ENCODE measurements around the gene ANKS1B. TPM values are rescaled to one million over a fixed set of nuclear protein-coding genes. Genes with fewer than 3 reads are reported as not detected.

ANKS1B gene
- polyA plus RNA-seq, 1 experiment: 0.27 TPM

- no peak for TF ChIP-seq CTCF (IDR thresholded peaks at IDR 0.05; ENCODE audit: insufficient read depth, low read depth, low read length)
- CTCF ChIA-PET: no interaction called here
- no peaks in the 10 kb centered on the region for H3K27me3 ChIP-seq (ENCODE audit: control insufficient read depth, insufficient read depth, low read length)
- peak; percentile 77 for DNase-seq (ENCODE audit: low read depth)
- POLR2A ChIA-PET: no interaction called here
- H3K4me3 ChIP-seq (ENCODE audit: low read depth, low read length): no peak overlapping the region
- H3K36me3 ChIP-seq (ENCODE audit: control insufficient read depth, insufficient read depth, low read length): no peaks in the 10 kb centered on the region
Observed at GRCh38 chr12:99911081-99911480, 73.7 kb downstream of the ANKS1B start.

- DNase-seq (ENCODE audit: low read depth): no peak
- no peaks in the 10 kb centered on the region for H3K36me3 ChIP-seq (ENCODE audit: control insufficient read depth, insufficient read depth, low read length)
- CTCF ChIA-PET: no interaction called here
- H3K27me3 ChIP-seq (ENCODE audit: control insufficient read depth, insufficient read depth, low read length): no peaks in the 10 kb centered on the region
- TF ChIP-seq CTCF (IDR thresholded peaks at IDR 0.05; ENCODE audit: insufficient read depth, low read depth, low read length): no peak
- POLR2A ChIA-PET: interaction anchor here (0.6 kb wide), 1 partner anchor 10 kb away, joined by 8 read pairs; no protein-coding TSS in a partner anchor
- H3K4me3 ChIP-seq (ENCODE audit: low read depth, low read length): no peak overlapping the region
Observed at GRCh38 chr12:99910342-99910741, 74.4 kb downstream of the ANKS1B start.

- CTCF ChIA-PET: no interaction called here
- no peak for TF ChIP-seq CTCF (IDR thresholded peaks at IDR 0.05; ENCODE audit: insufficient read depth, low read depth, low read length)
- Histone ChIP-seq H3K4me3 (ENCODE audit: low read depth, low read length) (no peak overlapping the region), H3K36me3 (ENCODE audit: control insufficient read depth, insufficient read depth, low read length) (no peaks in the 10 kb centered on the region), H3K27me3 (ENCODE audit: control insufficient read depth, insufficient read depth, low read length) (no peaks in the 10 kb centered on the region)
- no peak for DNase-seq (ENCODE audit: low read depth)
- POLR2A ChIA-PET: no interaction called here
Observed at GRCh38 chr12:99906786-99907579, 77.8 kb downstream of the ANKS1B start.

- DNase-seq (ENCODE audit: low read depth): no peak
- H3K27me3 ChIP-seq (ENCODE audit: control insufficient read depth, insufficient read depth, low read length): no peaks in the 10 kb centered on the region
- no peak for TF ChIP-seq CTCF (IDR thresholded peaks at IDR 0.05; ENCODE audit: insufficient read depth, low read depth, low read length)
- H3K36me3 ChIP-seq (ENCODE audit: control insufficient read depth, insufficient read depth, low read length): no peaks in the 10 kb centered on the region
- H3K4me3 ChIP-seq (ENCODE audit: low read depth, low read length): no peak overlapping the region
- ChIA-PET CTCF (no interaction called here), POLR2A (no interaction called here)
Observed at GRCh38 chr12:99901181-99901580, 83.6 kb downstream of the ANKS1B start.

GRCh38 chr12:99898645-99899044 lies 86.1 kb downstream of the ANKS1B start:
- no peak for TF ChIP-seq CTCF (IDR thresholded peaks at IDR 0.05; ENCODE audit: insufficient read depth, low read depth, low read length)
- no peak overlapping the region for H3K4me3 ChIP-seq (ENCODE audit: low read depth, low read length)
- ChIA-PET CTCF (no interaction called here), POLR2A (no interaction called here)
- no peaks in the 10 kb centered on the region for H3K36me3 ChIP-seq (ENCODE audit: control insufficient read depth, insufficient read depth, low read length)
- DNase-seq (ENCODE audit: low read depth): no peak
- H3K27me3 ChIP-seq (ENCODE audit: control insufficient read depth, insufficient read depth, low read length): no peaks in the 10 kb centered on the region
